ENCODE data around the gene RNF44. TPM values are rescaled to one million over a fixed set of nuclear protein-coding genes. Genes with fewer than 3 reads are reported as not detected.

RNF44 gene
- total RNA-seq, 1 experiment from 2014 or later = 58.4 TPM

DNA sequence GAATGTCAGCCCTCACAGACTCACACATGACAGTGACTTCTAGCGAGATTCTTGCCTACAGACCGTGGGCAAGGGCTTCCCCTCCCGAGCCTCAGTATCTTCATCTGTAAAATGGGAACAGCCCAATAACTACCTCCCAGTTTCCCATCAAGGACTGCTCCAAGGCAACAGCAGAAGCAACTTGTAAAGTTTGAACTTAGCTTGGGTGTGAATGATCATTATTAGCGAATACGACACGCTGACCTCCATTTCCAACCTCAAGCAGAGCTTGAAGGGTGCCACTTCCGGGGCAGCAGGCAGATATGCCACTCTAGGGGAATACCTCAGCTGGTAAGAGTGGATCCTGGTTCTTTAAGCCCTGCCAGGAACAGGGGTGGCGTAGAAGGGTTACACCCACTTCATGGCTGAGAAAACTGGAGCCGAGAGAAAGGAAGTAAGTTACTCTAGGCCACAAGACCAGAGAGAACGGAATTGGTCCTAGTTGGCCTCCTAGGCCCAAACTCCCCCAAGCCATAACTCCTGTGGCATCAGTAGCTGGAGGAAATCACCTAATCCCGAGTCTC, 2.0 kb downstream of the RNF44 start (continued):
- TF ChIP-seq, protein P1, sequence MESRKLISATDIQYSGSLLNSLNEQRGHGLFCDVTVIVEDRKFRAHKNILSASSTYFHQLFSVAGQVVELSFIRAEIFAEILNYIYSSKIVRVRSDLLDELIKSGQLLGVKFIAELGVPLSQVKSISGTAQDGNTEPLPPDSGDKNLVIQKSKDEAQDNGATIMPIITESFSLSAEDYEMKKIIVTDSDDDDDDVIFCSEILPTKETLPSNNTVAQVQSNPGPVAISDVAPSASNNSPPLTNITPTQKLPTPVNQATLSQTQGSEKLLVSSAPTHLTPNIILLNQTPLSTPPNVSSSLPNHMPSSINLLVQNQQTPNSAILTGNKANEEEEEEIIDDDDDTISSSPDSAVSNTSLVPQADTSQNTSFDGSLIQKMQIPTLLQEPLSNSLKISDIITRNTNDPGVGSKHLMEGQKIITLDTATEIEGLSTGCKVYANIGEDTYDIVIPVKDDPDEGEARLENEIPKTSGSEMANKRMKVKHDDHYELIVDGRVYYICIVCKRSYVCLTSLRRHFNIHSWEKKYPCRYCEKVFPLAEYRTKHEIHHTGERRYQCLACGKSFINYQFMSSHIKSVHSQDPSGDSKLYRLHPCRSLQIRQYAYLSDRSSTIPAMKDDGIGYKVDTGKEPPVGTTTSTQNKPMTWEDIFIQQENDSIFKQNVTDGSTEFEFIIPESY (IDR thresholded peaks at IDR 0.05; ENCODE audit: extremely low read depth, insufficient replicate concordance, low read length) = no peak
- TF ChIP-seq FOSL1 (IDR thresholded peaks at IDR 0.05; ENCODE audit: low read depth) (no peak), POLR2A (IDR thresholded peaks at IDR 0.05; ENCODE audit: borderline replicate concordance, extremely low read depth, insufficient read depth, insufficient read length) (no peak), ZFX (IDR thresholded peaks at IDR 0.05) (no peak), EGR1 (IDR thresholded peaks at IDR 0.05; ENCODE audit: low read depth) (no peak)
- TF ChIP-seq, protein P2, sequence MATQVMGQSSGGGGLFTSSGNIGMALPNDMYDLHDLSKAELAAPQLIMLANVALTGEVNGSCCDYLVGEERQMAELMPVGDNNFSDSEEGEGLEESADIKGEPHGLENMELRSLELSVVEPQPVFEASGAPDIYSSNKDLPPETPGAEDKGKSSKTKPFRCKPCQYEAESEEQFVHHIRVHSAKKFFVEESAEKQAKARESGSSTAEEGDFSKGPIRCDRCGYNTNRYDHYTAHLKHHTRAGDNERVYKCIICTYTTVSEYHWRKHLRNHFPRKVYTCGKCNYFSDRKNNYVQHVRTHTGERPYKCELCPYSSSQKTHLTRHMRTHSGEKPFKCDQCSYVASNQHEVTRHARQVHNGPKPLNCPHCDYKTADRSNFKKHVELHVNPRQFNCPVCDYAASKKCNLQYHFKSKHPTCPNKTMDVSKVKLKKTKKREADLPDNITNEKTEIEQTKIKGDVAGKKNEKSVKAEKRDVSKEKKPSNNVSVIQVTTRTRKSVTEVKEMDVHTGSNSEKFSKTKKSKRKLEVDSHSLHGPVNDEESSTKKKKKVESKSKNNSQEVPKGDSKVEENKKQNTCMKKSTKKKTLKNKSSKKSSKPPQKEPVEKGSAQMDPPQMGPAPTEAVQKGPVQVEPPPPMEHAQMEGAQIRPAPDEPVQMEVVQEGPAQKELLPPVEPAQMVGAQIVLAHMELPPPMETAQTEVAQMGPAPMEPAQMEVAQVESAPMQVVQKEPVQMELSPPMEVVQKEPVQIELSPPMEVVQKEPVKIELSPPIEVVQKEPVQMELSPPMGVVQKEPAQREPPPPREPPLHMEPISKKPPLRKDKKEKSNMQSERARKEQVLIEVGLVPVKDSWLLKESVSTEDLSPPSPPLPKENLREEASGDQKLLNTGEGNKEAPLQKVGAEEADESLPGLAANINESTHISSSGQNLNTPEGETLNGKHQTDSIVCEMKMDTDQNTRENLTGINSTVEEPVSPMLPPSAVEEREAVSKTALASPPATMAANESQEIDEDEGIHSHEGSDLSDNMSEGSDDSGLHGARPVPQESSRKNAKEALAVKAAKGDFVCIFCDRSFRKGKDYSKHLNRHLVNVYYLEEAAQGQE (IDR thresholded peaks at IDR 0.05; ENCODE audit: low read depth) = no peak
- TF ChIP-seq, protein P3, sequence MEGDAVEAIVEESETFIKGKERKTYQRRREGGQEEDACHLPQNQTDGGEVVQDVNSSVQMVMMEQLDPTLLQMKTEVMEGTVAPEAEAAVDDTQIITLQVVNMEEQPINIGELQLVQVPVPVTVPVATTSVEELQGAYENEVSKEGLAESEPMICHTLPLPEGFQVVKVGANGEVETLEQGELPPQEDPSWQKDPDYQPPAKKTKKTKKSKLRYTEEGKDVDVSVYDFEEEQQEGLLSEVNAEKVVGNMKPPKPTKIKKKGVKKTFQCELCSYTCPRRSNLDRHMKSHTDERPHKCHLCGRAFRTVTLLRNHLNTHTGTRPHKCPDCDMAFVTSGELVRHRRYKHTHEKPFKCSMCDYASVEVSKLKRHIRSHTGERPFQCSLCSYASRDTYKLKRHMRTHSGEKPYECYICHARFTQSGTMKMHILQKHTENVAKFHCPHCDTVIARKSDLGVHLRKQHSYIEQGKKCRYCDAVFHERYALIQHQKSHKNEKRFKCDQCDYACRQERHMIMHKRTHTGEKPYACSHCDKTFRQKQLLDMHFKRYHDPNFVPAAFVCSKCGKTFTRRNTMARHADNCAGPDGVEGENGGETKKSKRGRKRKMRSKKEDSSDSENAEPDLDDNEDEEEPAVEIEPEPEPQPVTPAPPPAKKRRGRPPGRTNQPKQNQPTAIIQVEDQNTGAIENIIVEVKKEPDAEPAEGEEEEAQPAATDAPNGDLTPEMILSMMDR (IDR thresholded peaks at IDR 0.05 in 2 of 3, conservative IDR thresholded peaks at IDR 0.05 in 1 of 3; ENCODE audit: borderline replicate concordance in 1 of 3, insufficient read depth in 1 of 3, low read depth in 2 of 3, low read length in 2 of 3) = no peak
